Ovary (tissue), 9 donors: ENCODE results near the gene BBS9. TPM values are rescaled to one million over a fixed set of nuclear protein-coding genes. Genes with fewer than 3 reads are reported as not detected.

Experiments
- DNase-seq, 5 donors: peaks; one replicate each; pipeline ENCODE4 v3.0.0-alpha.2; 2019 to 2020
- H3K27ac ChIP-seq, 2 donors: fragments of 200-600 bp; one replicate each; pipeline versions ENCODE4 v1.5.1 to v1.8.0; 2019 to 2022
- H3K27me3 ChIP-seq: fragments of 200-600 bp; one replicate; pipeline ENCODE4 v1.8.0; 2022
- H3K36me3 ChIP-seq: fragments of 200-600 bp; sonication (generic); one replicate; pipeline ENCODE4 v1.5.1; 2019
- H3K4me1 ChIP-seq: one replicate; pipeline ENCODE4 v1.8.1; 2013; ENCODE audit warnings: mild to moderate bottlenecking, moderate library complexity; ENCODE audit not compliant: insufficient read depth
- H3K4me3 ChIP-seq: fragments of 200-600 bp; sonication (generic); one replicate; pipeline ENCODE4 v1.5.1; 2017
- H3K9me3 ChIP-seq, 2 donors: fragments of 200-600 bp in 1 of 2; sonication (generic) in 1 of 2; one replicate each; pipeline versions ENCODE4 v1.5.1 to v1.8.1; 2013 to 2019; ENCODE audit warnings: mild to moderate bottlenecking in 1 of 2, moderate library complexity in 1 of 2
- EP300 ChIP-seq: sonication (generic); formaldehyde crosslinking; IDR thresholded peaks from one replicate; pipeline ENCODE4 v1.6.1; 2017; ENCODE audit warnings: antibody characterized with exemption
- POLR2A ChIP-seq: fragments of 450-650 bp; IDR thresholded peaks from one replicate; pipeline ENCODE4 v1.6.1; 2017; ENCODE audit warnings: antibody characterized with exemption, mild to moderate bottlenecking, moderate library complexity
- WGBS, 3 donors: extraction: QIAGEN DNeasy Blood & Tissue Kit in 1 of 3; methylation state at CpG; one replicate each; pipeline versions ENCODE4 v1.1.5 to v1.1.7; 2013 to 2017; 5-methylcytosine and 5-hydroxymethylcytosine counted together
- intact Hi-C, 4 donors: fragments of 100-400 bp; cut with DNase I; formaldehyde crosslinking; loops; one replicate each; pipeline versions ENCODE4 v1.11.0 to v1.15.1; 2022 to 2023
- polyA plus RNA-seq, 2 donors: library from polyadenylated mRNA; stranded (reverse); fragments of 200-250 nt in 1 of 2; fragments of 350-450 nt in 1 of 2; fragmentation: Illumina TruSeq in 1 of 2; extraction: RNeasy Lipid Tissue Mini Kit (QIAGEN cat#74804) in 1 of 2; gene quantifications; one replicate each; pipeline ENCODE4 v1.2.3, GENCODE V29; 2013 to 2014
- total RNA-seq, 7 donors: library from RNA; depleted of rRNA in 2 of 7; stranded (reverse); fragments of >200 nt in 2 of 7; fragmentation: NEBNext Ultra II Directional in 3 of 7; extraction: Animal tissue kit (Norgen Biotek cat#: 25700) in 3 of 7; gene quantifications; one replicate each; pipeline versions ENCODE4 v1.1.0 to v1.2.4, GENCODE V29; 2016 to 2023
- TF ChIP-seq, protein P1 (sequence below), 3 donors: fragments of 450-650 bp in 2 of 3; fragments of 200-600 bp in 1 of 3; IDR thresholded peaks; one replicate each; pipeline versions ENCODE4 v1.5.1 to v1.8.0; 2016 to 2022; ENCODE audit warnings: antibody characterized with exemption in 3 of 3, mild to moderate bottlenecking in 1 of 3
- donor health status: DM: no; HTN: no; CAD: no; lungs with moderate emphysema.
- donor health status: DM: no; HTN: no; CAD: no.
- donor health status: Bipolar disorder and iron deficiency.
- donor health status: DM: yes; HTN: yes; CAD: no.
- donor health status: DM: no; HTN: no; CAD: no.
- donor health status: DM: yes; HTN: yes; CAD: no.

Gene BBS9
- total and polyA plus RNA-seq, 9 donors: 8.1 to 42.0 (median 29.7) TPM

DNA sequence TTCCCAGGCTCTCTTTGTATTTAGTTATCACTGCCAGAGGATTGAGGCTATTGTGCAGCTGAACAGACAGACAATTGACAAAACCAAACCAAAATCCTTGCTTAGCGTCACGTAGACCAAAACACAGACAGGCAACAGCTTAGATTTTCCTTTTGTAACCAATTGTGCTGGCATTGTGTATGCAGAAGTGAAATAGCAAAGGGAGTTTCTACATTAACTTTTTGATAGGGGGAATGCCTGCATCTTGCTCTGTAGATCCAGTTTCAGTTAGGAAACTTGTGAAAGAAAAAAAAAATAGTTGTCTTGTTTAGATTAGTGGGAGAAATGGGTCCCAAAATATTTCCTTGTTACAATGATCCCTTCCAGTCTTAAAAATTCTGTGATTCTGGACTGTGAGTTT is 333.8 kb downstream of the BBS9 start:
- Histone ChIP-seq H3K36me3 (no peaks in the 10 kb centered on the region), H3K4me3 (no peak overlapping the region), H3K9me3 (no peaks in the 10 kb centered on the region), H3K27ac (no peak overlapping the region), H3K27me3 (no peaks in the 10 kb centered on the region), H3K4me1 (no peaks in the 10 kb centered on the region)
- TF ChIP-seq POLR2A: no peak
- TF ChIP-seq, protein P1, sequence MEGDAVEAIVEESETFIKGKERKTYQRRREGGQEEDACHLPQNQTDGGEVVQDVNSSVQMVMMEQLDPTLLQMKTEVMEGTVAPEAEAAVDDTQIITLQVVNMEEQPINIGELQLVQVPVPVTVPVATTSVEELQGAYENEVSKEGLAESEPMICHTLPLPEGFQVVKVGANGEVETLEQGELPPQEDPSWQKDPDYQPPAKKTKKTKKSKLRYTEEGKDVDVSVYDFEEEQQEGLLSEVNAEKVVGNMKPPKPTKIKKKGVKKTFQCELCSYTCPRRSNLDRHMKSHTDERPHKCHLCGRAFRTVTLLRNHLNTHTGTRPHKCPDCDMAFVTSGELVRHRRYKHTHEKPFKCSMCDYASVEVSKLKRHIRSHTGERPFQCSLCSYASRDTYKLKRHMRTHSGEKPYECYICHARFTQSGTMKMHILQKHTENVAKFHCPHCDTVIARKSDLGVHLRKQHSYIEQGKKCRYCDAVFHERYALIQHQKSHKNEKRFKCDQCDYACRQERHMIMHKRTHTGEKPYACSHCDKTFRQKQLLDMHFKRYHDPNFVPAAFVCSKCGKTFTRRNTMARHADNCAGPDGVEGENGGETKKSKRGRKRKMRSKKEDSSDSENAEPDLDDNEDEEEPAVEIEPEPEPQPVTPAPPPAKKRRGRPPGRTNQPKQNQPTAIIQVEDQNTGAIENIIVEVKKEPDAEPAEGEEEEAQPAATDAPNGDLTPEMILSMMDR (IDR thresholded peaks at IDR 0.05): no peak
- TF ChIP-seq EP300: no peak
- intact Hi-C loops: no loop called here
- WGBS, 3 donors: 75 to 83% (median 79%) methylated on average over 2 of the region's 2 CpGs
- no peak for DNase-seq

DNA sequence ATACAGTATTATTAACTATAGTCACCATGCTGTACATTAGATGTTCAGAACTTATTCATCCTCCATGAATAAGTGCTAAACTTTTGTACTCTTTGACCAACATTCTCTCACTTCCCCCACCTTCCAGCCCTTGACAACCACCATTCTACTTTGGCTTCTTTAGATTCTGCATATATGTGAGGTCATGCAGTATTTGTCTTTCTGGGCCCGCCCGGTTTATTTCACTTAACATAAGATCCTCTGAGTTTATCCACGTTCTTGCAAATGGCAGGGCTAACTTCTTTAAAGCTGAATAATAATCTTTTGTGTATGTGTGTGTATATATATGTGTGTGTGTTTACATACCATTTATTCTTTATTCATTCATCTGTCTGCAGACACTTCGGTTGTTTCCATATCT is 336.8 kb downstream of the BBS9 start:
- H3K4me3 ChIP-seq: no peak overlapping the region
- H3K9me3 ChIP-seq: no peaks in the 10 kb centered on the region
- intact Hi-C loops: no loop called here
- no peak for DNase-seq
- no peak overlapping the region for H3K27ac ChIP-seq
- no peak for TF ChIP-seq EP300
- TF ChIP-seq, protein P1 (IDR thresholded peaks at IDR 0.05): no peak
- WGBS, 3 donors: 71 to 91% (median 87%) methylated on average over 4 of the region's 4 CpGs
- no peaks in the 10 kb centered on the region for H3K36me3 ChIP-seq
- no peaks in the 10 kb centered on the region for H3K27me3 ChIP-seq
- no peaks in the 10 kb centered on the region for H3K4me1 ChIP-seq

DNA sequence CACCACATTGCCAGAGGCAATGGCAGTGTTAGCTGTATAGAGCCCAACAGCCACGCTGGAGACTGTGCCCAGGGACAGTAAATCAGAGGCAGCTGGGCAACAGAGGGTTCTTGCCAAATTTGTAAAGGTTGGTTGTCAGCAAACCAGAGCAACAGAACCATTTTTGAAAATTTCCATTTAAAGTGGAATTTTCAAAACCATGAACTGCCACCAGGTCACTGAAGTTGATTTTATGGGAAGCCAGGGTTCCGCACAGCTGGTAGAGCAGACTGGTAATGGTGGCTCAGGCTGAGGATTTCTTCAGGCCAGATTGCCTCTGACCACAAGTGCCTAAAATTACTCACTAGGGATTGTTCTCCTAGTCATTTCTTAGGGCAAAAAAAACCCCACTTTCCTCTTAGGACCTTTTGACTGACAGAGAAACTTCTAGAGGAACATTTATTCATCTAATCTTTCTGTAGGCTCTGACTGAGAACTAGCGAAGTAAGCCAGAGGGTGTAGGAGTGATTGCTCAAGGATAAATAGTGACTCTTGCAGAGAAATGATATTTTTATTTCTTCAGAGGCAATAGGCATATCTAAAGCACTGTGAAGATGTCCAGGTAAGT is 342.4 kb downstream of the BBS9 start:
- DNase-seq: no peak
- WGBS, 3 donors: 81 to 93% (median 86%) methylated on average over 3 of the region's 3 CpGs
- intact Hi-C loops: no loop called here
- TF ChIP-seq POLR2A: no peak
- no peak for TF ChIP-seq EP300
- TF ChIP-seq, protein P1 (IDR thresholded peaks at IDR 0.05): no peak
- Histone ChIP-seq H3K27me3 (no peaks in the 10 kb centered on the region), H3K4me1 (no peaks in the 10 kb centered on the region), H3K36me3 (no peaks in the 10 kb centered on the region), H3K4me3 (no peak overlapping the region), H3K27ac (no peak overlapping the region), H3K9me3 (no peaks in the 10 kb centered on the region)

DNA sequence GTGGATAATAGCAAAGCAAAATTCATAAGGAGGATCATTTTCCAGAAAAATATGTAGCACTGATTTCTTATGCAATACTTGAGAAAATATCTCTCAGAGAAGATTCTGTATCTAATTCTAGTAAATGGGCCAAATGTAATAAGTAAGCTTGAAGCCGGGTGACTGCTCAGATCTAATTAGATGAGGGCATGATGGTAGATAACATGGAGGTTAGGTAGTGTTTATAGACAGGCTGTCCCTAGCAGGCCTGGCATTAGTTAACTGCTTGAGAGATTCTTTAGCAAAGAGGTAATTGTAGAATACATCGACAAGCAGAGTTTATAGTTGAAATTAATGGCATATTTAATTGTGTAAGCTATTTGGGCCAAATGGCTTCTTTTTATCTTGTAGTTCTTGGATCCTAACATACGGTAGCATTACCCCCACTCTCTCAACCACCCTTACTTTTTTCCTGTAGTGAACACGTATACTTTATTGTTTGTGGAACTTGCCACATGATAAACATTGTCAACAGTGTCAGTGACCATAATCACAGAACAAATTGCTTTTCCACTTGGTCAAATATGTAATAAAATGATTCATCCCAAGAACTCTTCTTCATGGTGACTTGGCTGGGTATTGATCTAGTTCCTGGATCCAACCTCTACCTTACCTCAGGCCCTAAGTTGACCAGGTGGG is 343.1 kb downstream of the BBS9 start:
- WGBS, 3 donors: 75 to 79% (median 76%) methylated on average over 4 of the region's 4 CpGs
- TF ChIP-seq, protein P1 (IDR thresholded peaks at IDR 0.05): no peak
- TF ChIP-seq POLR2A: no peak
- no peak for TF ChIP-seq EP300
- no peaks in the 10 kb centered on the region for H3K9me3 ChIP-seq

More for the DNA sequence above, 343.1 kb downstream of the BBS9 start:
- Histone ChIP-seq H3K27me3 (no peaks in the 10 kb centered on the region), H3K27ac (no peak overlapping the region), H3K36me3 (no peaks in the 10 kb centered on the region), H3K4me1 (no peaks in the 10 kb centered on the region), H3K4me3 (no peak overlapping the region)
- intact Hi-C loops: no loop called here
- DNase-seq: no peak
